ENCODE data around the gene DAAM1. TPM values are rescaled to one million over a fixed set of nuclear protein-coding genes. Genes with fewer than 3 reads are reported as not detected.
A peak's percentile ranks its signal among the peaks of the same experiment; 100 is the strongest.

The DAAM1 gene
- total RNA-seq, 1 experiment from 2014 or later: 18.2 TPM

DNA sequence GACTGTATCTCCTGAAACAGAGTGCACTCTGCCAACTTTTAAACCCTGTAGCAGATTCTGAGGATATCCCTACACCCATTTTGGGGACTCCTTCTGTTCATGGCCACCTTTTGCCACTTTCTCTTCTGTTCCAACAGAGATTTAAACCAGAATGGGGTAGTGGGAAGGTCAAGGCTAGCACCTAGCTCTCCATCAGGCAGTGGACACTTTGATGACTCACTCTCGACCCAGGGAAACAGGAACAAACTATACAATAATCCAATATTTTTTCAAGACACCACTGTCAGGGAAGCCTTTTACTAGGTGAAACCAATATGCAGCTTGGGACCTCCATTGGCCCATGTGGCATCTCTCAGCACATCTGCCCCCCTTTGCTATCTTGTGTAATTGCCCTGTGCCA, 103.6 kb downstream of the DAAM1 start:
- no peak for DNase-seq (ENCODE audit: low read depth)

- no peak for DNase-seq (ENCODE audit: low read depth)
These were observed 104.6 kb downstream of the DAAM1 start for GRCh38 chr14:59292921-59293534.

DNA sequence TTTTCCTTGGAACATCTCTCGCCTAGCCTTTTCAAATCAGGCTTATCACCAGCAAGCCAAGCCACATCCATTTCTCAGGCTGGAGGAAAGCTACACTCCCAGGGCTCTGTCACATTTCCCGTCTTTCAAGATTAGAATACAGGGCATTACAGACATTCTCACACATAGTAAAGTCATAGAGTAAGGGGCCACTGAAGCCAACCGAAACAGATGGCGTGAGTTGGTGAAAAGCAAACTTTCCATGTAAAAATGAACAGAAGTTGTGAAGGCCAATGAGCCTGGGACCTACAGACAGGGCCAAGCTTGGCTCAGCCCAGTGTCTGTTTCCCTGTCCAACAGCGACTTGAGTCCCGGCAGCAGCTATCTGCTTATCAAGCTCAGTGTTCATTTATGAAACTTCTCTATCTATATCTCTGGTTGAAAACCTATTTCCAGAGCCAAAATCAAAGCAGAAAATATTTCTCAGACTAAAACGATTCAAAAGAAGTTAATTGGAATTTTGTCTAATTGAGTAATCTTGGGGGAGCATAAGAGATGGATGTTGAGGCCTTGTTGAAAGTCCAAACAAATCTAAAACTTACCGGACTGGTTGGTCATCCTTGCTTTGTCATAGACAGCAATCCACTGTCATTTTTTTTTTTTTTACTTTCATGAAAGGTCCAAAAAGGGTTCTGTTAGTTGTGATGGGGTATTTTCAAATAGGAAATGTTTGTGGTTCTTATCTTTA, 105.6 kb downstream of the DAAM1 start:
- no peak for DNase-seq (ENCODE audit: low read depth)

DNA sequence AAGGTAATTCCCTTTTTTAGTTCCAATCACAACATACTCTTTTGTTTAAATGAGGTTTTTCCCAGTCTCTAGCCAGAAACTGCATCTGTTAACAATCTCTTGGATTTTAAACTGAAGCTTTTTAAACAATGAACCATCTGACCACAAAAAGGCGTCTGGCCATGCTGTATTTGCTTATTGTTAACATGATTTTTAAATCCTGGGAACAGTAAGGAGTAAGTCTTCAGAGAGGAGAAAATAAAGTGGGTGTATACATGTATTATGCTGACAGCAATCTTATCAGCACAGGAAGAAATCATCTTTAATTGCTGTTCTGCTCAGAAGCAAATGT, 106.2 kb downstream of the DAAM1 start:
- no peak for DNase-seq (ENCODE audit: low read depth)

DNA sequence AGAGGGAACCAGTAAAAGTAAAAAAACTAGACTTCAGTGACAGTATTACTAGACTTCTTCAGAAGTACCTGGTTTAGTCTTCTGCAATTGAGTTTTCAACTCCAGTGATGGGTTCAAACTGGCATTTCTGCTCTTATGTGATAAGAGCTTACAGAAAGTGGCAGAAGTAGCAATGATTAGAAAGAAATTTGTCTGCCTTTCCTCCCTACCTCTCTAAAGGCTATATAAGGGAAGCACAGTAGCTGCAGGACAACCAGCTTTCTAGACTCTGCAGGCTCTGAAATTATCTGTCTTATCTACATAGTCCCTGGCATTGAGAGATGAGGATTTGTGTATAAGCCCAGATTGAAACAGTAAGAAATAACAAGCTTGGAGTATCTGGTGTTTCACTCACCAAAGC, 107.5 kb downstream of the DAAM1 start:
- no peak for DNase-seq (ENCODE audit: low read depth)

DNA sequence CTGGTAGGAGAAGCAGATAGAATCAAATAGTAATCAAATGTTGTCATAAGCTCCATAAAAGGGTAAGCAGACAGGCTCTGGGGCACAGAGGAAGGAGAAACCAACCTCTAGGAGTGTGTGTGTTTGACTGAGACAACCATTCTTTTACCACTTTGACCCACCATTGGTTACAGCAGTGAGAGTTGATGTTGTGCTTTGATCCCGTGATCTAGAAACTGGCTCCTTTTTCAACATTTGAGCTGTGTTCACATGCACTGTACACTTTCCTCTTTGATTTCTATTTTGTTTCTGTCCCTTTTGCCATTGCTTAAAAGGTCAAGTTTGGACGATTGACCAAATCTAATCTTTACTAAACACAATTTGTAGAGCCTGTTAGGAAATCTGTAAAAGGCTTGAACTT, 108.0 kb downstream of the DAAM1 start:
- DNase-seq (ENCODE audit: low read depth): no peak

DNA sequence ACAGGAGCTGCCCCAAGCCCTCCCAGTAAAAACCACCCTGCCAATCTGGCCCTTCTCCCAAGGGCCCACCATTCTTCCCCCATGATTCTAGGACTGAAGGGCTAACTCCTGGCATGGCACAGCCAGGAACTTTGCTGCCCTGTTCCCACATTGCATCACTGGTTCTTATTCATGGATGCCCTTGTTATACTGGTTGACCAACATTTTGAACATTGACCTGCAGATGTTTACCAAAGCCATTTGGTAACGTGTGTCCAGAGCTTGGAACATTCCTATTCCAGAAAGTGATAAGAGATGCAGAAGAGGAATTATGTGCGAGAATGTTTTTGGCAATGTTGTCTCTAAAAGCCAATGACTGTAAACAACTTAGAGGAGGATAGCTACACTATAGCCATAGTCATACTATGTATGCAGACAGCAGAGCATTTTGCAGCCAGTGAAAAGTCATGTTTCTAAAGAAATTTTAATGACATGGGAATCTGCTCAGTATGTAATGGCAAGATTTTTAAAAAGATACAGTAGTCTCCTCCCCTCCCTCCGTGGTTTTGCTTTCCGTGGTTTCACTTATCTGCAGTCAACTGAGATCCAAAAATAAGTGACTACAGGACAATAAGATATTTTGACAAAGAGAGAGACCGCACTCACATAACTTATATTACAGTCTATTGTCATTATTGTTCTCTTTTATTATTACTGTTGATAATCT, 108.8 kb downstream of the DAAM1 start:
- DNase-seq (ENCODE audit: low read depth): no peak

DNA sequence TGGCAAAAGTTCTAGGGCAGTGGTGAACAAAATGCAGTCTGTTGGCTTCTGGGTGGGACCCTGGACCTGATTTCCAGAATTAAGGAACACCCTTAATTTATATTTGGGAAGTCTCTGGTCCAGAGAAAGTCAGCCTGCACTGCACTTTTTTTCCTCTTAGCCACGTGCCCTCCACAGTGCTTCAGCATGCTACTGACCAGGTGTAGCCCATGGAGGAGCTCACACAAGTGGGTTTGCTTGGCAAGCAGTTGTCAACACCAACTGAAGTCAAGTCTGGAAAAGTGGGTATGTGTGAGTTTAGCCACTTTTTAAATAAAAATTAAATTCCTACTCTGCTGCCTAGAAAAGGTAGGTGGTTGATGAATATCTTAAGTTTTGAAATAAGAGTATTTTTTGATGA, 111.3 kb downstream of the DAAM1 start:
- DNase-seq (ENCODE audit: low read depth): no peak

- DNase-seq (ENCODE audit: low read depth): no peak
These were observed 112.9 kb downstream of the DAAM1 start for GRCh38 chr14:59301354-59301753.

DNA sequence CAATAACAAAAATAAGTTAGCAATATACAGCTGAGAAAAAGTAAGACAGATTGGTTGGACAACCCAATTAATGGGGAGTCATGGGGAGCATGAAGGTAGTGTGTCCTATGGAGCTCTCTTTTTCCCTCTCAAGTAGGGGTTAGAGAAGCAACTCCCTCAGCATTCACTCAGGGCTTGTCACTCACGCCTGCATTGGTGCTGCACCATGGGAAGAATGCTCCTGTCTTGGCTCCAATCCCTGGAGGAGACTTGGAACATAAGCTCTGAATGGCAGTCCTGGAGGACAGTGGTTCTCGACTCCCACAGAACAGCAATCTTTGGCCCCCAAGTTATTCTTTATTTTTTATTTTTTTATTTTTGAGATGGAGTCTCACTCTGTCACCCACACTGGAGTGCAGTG, 113.8 kb downstream of the DAAM1 start:
- DNase-seq (ENCODE audit: low read depth): no peak

- DNase-seq (ENCODE audit: low read depth): peak; percentile 93
These were observed 114.7 kb downstream of the DAAM1 start for GRCh38 chr14:59303216-59303615.

- DNase-seq (ENCODE audit: low read depth): peak; percentile 67
These were observed 116.8 kb downstream of the DAAM1 start for GRCh38 chr14:59305231-59305630.

- DNase-seq (ENCODE audit: low read depth): peak; percentile 65
These were observed 117.5 kb downstream of the DAAM1 start for GRCh38 chr14:59305836-59306555.

DNA sequence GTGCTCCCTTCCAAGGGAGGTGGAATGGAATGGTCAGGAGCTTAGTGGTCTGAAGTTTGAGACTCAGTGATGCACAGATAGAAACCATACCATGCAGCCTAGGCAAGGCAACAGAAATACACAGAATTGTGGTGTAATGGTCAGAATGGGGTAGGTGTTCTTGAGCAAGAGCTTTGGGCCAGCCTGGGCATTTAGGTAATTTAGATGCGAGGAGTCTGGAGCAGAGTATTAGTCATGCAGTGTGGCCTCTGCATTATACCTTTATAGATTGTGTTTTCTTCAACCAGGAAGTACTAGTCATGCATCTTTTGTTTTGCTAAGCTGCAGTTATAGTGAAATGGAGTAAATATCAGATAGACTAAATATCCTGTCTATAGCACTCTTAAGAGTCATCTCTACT, 118.3 kb downstream of the DAAM1 start:
- DNase-seq (ENCODE audit: low read depth): peak; percentile 84

DNA sequence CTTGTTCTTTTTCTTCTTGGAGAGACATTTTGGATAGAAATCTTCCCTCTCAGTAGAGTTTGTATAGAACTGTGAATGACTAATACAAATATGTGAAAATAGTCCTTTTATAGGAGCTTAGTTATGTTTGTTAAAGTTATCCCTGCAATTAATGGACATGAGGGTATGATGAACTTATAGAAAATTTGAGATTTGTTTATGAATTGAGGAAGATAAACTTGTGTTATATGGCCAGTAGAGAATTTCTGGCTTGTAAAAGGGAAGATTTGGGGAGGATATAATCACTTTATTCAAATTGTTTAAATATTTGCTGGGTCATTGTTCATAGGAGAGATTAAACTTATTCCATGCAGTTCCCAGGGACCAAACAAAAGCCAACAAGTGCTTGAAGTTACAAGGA, 119.6 kb downstream of the DAAM1 start:
- DNase-seq (ENCODE audit: low read depth): no peak

GRCh38 chr14:59308673-59309072, 120.2 kb downstream of the DAAM1 start:
- DNase-seq (ENCODE audit: low read depth): no peak

DNA sequence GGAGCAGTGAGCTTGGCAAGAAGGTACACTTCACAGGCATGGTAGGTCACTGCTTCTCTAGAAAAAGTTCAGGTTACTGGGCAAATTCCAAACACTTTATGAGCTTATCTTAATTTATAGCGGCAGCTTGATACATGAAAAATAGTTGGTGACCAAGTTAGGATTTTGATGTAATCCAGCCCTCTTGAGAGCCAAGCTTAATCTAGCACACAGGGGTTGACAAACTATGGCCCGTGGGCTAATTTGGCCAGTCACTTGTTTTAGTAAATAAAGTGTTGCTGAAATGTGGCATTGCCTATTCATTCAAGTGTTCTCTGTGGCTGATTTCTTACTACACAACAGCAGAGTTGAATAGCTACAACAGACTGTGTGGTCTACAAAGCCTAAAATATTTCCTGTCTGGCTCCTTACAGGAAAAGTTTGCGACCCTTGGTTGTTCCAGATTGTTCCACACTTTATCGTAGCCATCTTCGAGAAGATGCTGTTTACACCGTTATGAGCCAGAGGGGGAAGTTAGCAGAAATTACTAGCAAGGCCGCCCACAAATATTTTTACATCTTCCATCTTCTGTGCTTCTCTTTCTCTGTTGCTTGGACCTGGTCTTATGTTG, 120.9 kb downstream of the DAAM1 start:
- no peak for DNase-seq (ENCODE audit: low read depth)

DNA sequence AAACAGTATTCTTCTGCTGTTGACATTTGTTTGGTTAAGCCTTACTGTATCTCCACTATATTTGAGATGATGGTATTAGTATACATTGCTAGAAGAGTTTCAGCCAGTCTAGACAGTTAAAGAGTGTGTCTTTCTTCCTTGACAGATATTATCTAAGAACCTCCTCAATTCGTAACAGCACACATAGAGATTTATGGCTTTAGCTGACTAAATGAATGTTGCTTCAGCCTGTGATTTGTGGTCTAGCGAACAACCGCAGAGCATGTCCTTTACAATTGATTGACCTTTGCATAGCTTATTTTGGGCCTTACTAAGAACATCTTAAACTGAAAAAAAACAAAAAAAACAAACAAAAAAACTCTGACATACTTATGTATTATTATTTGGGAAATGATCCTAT, 122.2 kb downstream of the DAAM1 start:
- DNase-seq (ENCODE audit: low read depth): peak; percentile 72

GRCh38 chr14:59311723-59312122, 123.3 kb downstream of the DAAM1 start:
- DNase-seq (ENCODE audit: low read depth): no peak

GRCh38 chr14:59313144-59313651, 124.7 kb downstream of the DAAM1 start:
- DNase-seq (ENCODE audit: low read depth): no peak

GRCh38 chr14:59313658-59314608, 125.5 kb downstream of the DAAM1 start:
- no peak for DNase-seq (ENCODE audit: low read depth)

All from M059J (cell line).